ENCODE data around the gene ITGA1.

ITGA1 gene

GRCh38 chr5:52998552-52999313 is 211.0 kb downstream of the ITGA1 start:
- TF ChIP-seq ZFX (IDR thresholded peaks at IDR 0.05) (no peak), CTCF (conservative IDR thresholded peaks at IDR 0.05) (no peak)
- H3K27ac ChIP-seq, result no peak overlapping the region

GRCh38 chr5:52999344-52999949 is 211.7 kb downstream of the ITGA1 start:
- TF ChIP-seq CTCF (conservative IDR thresholded peaks at IDR 0.05), result no peak
- no peak for TF ChIP-seq ZFX (IDR thresholded peaks at IDR 0.05)
- H3K27ac ChIP-seq, result no peak overlapping the region

GRCh38 chr5:53001541-53001940 is 213.8 kb downstream of the ITGA1 start:
- no peak for TF ChIP-seq ZFX (IDR thresholded peaks at IDR 0.05)
- TF ChIP-seq CTCF (conservative IDR thresholded peaks at IDR 0.05), result no peak
- no peak overlapping the region for H3K27ac ChIP-seq

GRCh38 chr5:53002491-53002890 is 214.8 kb downstream of the ITGA1 start:
- H3K27ac ChIP-seq, result no peak overlapping the region
- TF ChIP-seq ZFX (IDR thresholded peaks at IDR 0.05), result no peak
- TF ChIP-seq CTCF (conservative IDR thresholded peaks at IDR 0.05), result no peak

GRCh38 chr5:53003144-53003543 is 215.4 kb downstream of the ITGA1 start:
- TF ChIP-seq ZFX (IDR thresholded peaks at IDR 0.05) (no peak), CTCF (conservative IDR thresholded peaks at IDR 0.05) (no peak)
- no peak overlapping the region for H3K27ac ChIP-seq

DNA sequence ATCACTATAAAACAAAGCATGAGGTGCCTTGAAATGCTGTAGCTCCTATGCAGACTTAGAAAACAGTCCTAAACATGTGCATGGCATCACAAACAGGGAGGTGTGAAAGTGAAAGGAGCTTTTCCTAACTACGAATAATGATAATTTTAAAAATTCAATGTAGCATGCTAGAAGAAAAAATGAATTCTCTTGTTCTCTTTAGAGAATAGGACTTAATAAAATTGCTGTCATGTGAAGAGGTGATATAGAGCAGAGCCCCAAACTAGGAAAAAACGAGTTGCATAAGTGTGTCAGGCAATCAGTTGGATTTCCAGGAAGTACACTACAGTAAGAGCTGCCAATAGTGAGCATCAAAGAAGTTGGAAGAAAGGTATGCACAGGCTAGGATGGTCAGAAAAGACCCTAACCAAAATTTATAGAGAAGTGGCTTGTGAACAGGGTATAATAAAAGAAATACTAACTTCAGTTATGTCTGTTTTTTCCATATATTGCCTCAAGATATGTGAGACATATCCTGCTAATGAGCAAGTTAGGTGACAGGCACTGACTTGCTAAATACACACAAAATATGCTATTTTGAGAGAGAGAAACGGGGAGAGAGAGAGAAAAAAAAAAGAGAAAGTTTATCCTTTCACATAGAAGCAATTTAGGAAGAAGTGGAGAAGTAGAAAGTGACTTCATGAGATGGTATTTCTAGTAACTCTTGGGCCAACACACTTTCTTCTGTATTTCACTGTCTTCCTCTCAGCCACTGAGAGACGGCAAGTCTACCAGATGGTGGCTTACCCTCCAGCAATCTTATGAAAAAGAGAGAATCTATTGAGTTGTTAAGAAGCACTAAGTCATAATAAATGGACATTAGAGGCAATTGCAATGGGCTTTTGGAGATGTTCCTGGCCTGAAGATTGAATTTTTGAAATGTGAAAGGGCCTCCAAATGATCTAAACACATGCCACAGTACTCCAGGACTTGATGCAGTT is 219.5 kb downstream of the ITGA1 start:
- H3K27ac ChIP-seq, result no peak overlapping the region
- TF ChIP-seq ZFX (IDR thresholded peaks at IDR 0.05) (no peak), CTCF (conservative IDR thresholded peaks at IDR 0.05) (no peak)
